Activated CD8-positive, alpha-beta memory T cell treated with anti-CD3 and anti-CD28 coated beads for 1 hour (primary cell): Measurements from ENCODE around the gene DNAAF5.
"Not testable (repeated sequence)": the region's sequence is repeated elsewhere in the genome, so short reads cannot be mapped to it uniquely, and the experiment has no call there.

ENCODE experiments used
- DNase-seq, 2 donors: peaks; one replicate each; pipeline ENCODE4 v3.0.0-alpha.2; 2020; ENCODE audit warnings: low read depth in 1 of 2; ENCODE audit errors: extremely low read depth in 1 of 2

Gene DNAAF5

GRCh38 chr7:802500-803242 is 76.2 kb downstream of the DNAAF5 start:
- DNase-seq: no peak

DNA sequence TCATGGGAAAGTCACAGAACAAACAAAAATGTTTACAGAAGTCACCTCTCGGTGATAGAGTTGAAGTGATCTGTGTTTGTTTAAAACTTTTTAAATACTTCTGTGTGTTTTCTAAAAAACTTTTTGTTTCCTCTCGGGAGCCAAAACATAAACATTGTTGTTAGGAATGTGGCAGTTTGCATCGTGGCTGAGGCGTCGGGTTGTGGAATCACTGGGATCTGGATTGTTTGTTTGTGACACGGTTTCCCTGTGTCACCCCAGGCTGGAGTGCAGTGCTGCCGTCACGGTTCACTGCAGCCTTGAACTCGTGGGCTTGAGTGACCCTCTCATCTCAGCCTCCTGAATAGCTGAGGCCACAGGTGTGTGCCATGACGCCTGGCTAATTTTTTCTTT is 76.7 kb downstream of the DNAAF5 start:
- DNase-seq: no peak

DNA sequence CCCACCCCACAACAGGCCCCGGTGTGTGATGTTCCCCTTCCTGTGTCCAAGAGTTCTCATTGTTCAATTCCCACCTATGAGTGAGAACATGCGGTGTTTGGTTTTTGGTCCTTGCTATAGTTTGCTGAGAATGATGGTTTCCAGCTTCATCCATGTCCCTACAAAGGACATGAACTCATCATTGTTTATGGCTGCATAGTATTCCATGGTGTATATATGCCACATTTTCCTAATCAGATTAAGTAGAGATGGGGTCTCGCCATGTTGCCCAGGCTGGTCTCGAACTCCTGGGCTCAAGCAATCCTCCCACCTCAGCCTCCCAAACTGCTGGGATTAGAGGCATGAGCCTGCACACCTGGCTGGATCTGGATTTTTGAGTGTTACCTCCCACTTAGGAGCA is 77.3 kb downstream of the DNAAF5 start:
- DNase-seq: not testable (repeated sequence)

GRCh38 chr7:805261-805660 is 78.8 kb downstream of the DNAAF5 start:
- no peak for DNase-seq

GRCh38 chr7:815284-816216 is 89.1 kb downstream of the DNAAF5 start:
- no peak for DNase-seq

DNA sequence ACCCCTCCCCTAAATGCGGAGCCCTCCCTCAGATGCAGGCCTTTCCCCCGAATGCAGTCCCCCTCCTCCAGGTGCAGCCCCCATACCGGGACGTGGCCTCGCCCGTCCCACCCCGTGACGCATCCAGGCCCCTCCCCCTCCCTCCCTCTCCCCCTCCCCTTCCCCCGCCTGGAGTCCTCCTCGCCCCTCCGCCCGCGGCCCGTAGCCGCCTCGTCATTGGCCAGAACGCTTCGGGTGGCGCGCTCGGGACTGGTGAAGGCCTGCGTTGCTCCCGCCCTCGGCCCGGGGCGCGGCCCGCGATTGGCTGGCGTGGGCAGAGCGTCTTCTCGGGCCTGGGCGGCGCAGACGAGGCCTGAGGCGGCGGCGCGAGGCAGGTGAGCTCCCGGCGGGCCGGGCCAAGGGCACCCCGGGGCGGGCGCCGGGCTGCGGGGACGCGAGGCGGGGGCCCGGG is 89.8 kb downstream of the DNAAF5 start:
- DNase-seq: peak; percentile 89 to 96

GRCh38 chr7:816751-817671 is 90.5 kb downstream of the DNAAF5 start:
- DNase-seq: no peak

- no peak for DNase-seq
Measured at GRCh38 chr7:818031-818699, 91.7 kb downstream of the DNAAF5 start.

- DNase-seq: no peak
Measured at GRCh38 chr7:820341-820740, 93.8 kb downstream of the DNAAF5 start.

- DNase-seq: no peak
Measured at GRCh38 chr7:821688-822087, 95.2 kb downstream of the DNAAF5 start.

DNA sequence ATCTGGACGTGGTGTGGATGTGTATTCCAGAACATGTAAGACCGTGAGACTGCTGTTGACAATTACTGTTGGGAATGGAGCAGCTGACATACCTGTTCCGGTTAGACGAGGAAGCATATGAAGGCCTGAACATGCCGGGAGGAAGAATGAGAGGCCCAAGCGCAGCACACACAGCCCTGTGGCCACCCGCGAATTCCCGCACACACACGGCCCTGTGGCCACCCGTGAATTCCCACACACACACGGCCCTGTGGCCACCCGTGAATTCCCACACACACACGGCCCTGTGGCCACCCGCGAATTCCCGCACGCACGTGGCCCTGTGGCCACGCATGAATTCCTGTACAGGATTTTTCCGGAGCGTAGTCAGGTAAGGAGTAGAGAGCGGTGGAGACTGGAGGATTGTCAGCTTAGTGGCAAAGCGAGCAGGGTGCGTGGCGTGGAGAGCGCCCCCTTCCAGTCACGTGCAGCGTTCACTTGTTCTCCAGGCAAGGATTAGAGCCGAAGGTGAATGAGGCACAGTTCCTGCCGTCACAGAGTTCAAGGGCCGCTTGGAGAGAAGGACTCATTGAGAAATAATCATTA is 96.3 kb downstream of the DNAAF5 start:
- no peak for DNase-seq

GRCh38 chr7:823649-824048 is 97.2 kb downstream of the DNAAF5 start:
- no peak for DNase-seq

DNA sequence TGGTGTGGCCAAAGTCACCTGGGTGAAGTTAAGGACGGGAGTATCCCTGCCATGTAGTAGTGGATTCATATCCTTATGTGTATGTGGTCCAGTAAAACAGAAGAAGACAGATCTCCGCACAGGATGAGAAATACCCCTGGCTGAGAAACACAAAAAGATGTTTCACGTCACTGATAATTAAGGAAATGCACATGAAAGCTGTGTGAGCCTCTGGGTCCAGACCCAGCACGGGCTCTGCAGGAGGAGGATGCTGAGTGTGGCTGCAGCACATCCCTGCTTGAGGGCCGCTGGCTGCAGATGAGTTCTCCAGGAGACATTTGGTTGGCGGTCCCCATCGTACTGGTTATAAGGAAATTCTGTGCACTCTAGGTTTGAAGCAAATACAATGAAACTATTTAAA is 97.6 kb downstream of the DNAAF5 start:
- no peak for DNase-seq

- no peak for DNase-seq
Measured at GRCh38 chr7:824664-825063, 98.2 kb downstream of the DNAAF5 start.

DNA sequence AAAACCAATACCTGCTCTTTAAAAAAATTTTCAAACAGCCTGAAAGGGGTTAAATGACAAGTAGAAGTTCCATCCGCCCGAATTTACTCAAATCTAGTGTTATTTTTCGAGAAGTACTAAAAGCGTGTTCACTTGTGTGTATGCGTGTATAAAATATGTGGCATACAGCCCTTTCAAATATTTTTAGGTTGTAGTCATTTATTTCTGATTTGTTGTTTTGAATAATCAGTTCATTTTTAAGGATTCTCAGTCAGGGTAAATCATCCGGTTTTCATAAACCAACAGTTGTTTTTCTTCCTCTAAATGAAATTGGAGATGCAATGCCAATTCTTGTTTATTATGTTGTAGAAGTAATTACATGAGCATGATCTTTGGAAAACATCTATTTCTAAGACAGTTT is 98.9 kb downstream of the DNAAF5 start:
- no peak for DNase-seq

GRCh38 chr7:826230-826917 is 99.9 kb downstream of the DNAAF5 start:
- DNase-seq: no peak

DNA sequence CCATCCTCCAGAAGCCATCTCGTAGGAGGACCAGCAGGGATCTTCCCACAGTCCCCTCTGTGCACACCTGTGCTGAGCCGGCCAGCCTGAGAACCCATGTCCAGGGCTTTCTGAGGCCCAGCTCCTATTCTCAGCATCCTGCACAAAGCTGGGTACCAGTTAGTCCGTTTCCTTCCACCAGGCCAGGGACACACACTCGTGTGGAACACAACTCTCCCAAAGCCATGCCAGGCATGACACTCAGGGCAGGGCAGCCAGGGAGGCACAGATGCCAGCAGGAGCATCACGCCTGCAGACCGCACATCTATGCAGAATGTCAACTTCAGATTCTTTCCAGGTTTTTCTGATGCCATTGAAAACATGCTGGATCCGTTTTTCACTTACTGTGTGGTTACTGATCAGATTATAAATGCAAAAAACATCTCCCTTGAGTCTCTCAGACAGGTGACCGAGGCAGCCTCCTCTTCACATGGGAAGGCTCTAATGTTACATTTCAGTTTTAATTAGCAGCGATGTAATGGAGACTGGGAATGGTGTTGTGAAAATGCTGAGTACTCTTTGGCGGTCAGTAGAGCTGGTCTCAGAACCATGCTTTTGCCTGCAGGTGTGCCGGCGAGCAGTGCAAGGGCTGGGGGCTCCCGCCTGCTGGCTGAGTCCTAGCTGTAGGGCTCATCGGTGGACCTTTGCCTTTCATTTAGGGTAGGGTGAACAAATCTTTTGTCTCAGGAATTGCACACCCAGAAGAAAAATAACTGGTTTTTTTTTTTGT is 102.5 kb downstream of the DNAAF5 start:
- no peak for DNase-seq

DNA sequence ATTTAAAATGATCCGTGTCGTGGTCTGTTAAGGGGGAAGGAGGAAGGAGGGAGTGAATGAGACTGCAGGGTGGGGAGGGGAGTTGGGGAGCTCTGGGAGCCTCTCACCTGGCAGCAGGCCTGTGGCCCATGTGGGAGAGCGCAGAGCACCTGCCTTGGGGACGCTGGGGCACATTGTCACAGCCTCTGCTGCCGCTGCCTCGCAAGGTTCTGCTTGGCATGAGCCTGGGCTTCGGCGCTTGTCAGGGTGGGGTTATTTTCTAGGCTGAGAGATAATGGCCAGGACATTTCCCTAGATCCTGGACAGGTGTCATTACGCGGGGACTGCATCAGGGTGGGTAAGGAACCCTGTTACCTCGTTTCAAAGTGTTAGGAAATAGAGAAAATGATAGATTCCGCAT is 103.6 kb downstream of the DNAAF5 start:
- DNase-seq: no peak
